GM04504 (cell line): ENCODE results near the gene RIGI.
"Not testable (repeated sequence)": the region's sequence is repeated elsewhere in the genome, so short reads cannot be mapped to it uniquely, and the experiment has no call there.

Source experiments
- DNase-seq: peaks from one replicate; pipeline ENCODE4 v3.0.0-alpha.2; 2012; ENCODE audit warnings: low read depth

The RIGI gene

DNA sequence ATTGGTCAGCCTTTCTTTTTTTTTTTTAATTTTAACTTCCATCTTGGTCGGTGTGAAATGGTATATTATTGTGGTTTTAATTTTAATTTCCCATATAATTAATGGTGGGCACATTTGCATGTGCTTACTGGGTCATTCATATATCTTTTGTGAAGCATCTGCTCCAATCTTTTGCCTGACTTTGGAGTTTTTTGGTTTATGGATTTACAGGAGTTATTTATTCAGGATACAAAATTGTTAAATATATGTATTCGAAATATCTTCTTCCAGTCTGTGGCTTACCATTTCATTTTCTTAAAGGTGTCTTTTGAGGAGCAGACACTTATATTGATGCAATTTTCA is 682 bp upstream of the RIGI start:
- no peak for DNase-seq

DNA sequence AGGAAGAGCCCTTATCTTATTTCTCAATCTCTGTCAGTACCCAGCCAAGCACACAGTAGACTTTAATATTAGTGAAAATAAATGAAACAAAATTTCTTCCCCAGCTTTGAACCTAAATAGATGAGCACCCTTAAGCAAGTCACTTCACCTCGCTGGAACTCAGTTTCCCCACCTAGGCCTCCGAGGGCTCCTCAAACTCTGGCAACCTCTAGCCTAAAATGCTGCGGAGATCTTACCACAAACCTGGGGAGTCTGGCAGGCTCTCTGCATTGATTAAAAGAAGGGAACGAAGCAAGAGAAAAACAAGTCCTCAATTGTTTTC is 326 bp downstream of the RIGI start:
- no peak for DNase-seq

DNA sequence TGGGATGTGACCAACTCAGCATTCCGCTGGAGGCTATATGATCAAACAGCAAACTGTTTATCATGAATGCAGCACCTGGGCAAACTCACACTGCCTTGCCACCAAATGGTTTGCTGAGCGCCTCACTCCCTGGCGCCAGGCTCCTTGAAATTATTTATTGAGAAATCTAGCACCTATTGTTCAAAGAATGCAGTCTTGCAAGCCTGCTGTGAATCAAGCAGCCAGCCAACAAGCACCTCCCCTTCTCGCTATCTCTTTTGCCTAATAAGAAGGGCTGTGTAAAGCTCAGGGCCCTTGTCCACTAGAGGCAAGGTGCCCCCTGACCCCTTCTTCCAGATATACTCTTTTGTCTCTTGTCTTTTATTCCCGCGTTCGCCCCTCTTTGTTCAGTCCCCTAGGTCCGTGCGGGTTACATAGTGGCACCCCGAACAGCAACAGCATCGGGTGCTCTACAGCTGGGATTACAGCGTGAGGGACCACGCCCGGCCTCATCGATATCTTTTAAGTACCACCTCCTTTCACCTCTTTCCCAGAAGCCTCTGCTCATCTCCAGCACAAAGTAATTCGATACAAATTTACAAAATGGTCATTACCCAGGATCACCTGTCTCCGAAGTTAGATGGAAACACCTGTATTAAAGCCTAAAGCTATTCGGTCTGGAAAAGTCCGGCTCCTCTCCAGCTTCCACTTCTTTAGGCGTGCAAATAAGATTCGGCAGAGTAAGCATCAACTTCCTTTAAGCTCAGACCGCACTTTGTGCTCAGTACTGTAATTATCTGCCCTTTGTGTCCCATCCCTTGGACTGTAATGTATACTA is 896 bp downstream of the RIGI start:
- no peak for DNase-seq

DNA sequence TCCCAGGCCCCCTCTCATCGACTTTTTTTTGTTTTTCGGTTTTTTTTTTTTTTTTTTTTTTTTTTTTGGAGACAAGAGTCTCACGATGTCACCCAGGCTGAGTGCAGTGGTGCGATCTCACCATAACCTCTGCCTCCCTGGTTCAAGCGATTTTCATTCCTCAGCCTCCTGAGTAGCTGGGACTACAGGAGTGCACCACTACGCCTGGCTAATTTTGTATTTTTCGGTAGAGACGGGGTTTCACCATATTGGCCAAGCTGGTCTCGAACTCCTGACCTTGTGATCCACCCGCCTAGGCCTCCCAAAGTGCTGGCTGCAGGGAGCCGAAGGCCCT is 1.5 kb downstream of the RIGI start:
- not testable (repeated sequence) for DNase-seq

DNA sequence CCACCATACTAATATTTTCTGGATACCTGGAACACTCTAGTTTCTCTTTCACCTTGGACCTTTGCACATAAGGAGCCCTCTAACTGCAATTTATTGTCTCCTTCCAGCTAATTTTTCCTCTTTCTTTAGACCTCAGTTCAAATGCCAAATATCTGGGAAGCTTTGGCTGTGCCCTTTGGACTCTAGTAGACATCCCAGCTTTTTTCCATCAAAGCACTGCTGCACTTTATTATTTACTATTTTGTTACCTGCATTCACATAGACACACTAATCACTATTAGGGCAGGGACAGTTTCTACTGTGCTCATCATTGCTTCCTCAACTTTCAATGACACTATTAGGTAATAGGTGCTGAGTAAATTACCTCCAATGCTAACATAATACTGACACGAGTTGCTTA is 2.1 kb downstream of the RIGI start:
- no peak for DNase-seq

DNA sequence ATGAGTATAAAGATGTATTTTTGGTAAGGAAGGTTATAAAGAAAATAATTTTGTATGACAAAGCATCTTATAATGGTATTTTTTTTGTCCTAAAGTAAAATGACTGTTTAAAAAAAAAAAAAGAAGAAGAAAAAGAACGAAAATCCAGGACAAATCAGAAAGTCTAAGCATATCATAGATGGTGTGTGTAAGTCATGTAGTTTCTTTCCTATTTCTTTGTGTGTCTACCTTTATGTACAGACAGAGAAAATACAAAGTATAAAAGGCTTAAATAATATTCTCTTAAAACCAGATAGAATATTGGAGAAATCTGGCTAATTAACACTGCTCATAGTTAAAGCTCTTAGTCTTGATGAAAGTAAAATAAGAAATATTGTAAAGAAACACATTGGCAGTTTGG is 7.7 kb downstream of the RIGI start:
- DNase-seq, result no peak

DNA sequence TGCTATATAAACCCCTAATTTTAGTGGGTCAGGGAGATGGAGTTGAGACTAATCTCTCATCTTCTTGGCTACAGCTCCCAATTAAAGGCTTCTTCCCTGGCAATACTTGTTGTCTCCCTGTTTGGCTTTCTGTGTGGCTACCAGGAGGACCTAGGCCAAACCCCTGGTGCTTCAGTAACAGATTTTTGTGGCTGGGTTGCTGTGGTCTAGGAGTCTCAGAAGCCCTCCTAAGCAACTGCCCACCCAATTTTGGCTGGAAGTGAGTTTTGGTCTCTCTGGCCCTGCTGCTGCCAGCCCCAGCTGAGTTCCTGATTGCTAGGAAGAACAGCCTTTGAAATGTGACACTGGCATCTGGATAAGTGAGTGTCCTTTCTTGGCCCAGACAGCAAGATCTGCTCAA is 9.8 kb downstream of the RIGI start:
- DNase-seq, result no peak

DNA sequence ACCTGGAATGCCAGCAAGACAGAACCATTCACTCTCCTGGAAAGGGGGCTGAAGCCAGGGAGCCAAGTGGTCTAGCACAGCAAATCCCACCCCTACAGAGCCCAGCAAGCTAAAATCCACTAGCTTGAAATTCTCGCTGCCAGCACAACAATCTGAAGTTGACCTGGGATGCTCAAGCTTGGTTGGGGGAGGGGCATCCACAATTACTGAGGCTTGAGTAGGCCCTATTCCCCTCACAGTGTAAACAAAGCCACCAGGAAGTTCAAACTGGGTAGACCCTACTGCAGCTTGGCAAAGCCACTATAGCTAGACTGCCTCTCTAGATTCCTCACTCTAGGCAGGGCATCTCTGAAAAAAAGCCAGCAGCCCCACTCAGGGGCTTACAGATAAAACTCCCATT is 17.3 kb downstream of the RIGI start:
- DNase-seq, result no peak

DNA sequence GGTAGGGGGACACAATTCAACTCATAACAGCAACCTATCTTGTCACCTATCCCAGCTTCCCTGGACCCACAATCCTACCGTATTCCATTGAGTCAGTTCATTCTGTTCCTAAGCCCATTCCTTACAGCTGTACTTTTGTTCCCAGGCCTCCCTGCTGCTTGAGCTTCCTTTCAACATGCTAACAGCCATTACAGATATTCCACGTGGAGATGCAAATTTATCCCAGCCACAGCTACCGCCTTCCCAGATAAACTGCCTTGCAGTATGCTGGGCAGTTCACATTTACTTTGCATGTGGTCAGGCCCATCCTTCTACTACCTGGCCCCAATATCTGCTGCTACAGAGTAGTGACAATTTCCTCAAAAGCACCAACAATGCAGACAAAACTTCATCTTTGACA is 23.0 kb downstream of the RIGI start:
- no peak for DNase-seq

DNA sequence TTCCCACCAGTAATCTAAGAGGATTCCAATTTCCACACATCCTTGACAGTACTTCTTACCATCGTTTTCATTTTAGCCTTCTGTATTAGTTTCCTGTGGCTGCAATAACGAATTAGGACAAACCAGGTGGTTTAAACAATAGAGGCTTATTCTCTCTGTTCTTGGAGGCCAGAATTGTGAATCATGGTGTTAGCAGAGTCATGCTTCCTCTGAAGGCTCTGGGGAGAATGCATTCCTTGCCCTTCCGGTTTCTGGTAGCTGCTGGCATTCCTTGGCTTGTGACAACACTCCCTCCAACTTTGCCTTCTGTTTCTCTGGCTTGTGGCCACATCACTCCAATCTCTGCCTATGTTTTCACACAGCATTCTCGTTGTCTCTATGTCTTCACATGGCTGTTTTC is 23.5 kb downstream of the RIGI start:
- no peak for DNase-seq

DNA sequence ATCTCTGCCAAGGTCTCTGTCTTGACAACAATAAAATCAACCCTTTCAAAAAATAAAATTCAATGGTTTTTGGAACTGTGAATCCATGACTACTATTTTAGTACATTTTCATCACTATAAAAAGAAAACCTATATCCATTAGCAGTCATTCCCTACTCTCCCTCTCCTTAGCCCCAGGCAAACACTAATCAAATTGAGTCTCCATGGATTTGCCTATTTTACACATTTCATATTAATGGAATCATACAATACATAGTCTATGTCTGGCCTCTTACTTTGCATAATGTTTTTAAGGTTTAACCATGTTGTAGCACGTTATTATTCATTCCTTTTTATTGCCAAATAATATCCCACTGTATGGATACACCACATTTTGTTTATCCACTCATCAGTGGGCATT is 24.1 kb downstream of the RIGI start:
- no peak for DNase-seq

DNA sequence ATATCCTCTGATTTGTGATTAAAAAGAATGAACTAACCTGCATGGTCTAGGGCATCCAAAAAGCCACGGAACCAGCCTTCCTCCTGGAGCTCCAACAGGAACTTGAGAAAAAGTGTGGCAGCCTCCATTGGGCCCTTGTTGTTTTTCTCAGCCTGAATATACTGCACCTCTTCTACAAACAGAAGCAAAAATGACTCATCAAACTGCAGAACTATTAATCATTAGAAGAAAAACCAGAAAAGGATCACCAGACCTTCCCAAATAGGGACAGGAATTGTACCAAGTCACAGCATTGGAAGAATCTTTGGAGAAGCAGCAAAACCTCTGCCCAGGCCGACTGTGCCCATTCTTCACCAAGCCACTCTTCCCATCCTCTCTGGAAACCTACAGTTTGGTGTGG is 25.2 kb downstream of the RIGI start:
- no peak for DNase-seq

DNA sequence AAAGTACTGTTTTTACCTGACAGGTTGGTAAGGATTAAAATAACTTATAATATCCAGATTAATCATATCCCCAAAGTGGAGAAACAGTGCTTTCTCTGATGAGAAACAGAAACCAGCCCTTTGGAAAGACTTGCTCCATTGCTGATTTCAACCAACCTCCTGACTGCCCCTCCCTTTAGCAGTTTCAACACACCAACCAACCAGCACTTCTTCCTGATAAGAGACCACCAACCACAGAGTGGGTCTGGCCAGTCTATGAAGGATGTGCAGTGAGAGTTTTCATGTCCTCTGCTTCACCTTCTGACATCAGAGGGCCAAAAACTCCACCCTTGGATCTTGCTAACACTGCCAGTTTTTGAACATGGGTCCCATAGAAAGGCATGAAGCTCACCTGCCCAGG is 28.1 kb downstream of the RIGI start:
- no peak for DNase-seq

DNA sequence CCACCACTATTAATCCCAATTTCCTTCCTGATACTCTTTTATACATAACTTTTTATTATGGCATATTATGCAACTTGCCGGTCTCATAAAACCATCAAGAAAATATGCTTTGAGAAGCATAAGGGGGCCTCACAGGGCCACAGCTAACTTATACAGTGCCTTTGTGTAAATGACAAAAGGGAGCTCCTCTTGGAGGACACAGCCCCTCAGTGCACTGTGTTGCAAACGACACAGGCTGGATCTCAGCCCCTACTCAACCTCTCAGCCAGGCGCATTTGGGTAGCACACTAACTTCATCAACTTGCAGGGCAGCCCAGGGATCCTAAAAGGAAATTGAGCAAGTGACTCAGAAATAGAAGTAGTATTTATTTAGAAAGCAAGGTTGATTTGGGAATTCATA is 35.4 kb downstream of the RIGI start:
- no peak for DNase-seq

DNA sequence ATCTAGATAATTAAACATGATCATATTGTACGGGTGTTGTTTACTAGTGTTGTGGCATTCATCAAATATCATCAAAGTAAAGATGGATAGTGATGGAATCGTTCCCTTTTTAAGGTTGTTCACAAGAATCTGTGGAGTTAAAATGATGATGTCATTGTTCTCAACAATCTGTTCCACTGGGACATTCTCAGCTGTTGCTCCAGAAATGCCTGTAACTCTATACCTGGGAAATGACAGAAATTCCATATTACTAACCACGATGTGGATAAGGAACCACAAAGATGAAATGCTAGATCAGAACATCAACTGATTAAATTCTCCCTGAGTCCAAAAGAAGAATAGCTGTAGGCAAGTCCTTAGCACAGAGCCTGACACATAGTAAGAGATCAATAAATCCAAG is 38.0 kb downstream of the RIGI start:
- no peak for DNase-seq

DNA sequence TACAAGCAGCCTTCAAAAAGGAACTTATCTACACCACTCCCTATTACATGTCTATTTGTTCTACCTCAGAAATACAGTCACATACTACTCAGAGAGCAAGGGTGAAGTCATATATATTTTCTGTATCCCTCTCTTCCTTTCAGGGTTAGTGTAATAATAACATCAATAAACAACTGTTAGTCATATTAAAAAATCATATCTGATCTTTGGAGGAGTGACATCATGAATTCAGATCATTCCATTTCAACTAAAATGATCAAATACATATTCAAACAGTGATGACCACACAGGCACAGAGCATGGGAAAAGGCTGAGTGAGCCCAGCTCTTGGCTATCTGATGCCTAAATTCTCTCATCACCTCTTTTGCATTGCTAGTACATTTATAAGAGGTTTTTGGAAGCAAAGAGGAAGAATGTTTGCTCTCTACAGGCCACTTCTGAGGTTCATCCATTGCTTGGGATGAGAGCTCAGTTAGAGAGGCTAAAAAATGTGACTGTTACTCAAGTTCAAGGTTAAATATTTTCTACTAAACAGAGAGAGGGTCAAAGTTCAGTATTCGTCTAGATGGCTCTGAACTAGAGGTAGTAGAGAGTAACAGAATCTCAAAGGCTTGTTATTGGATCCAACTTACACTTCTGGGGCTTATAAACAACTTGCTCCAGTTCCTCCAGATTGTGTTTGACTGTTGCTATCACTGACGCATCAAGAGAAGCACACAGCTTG is 39.0 kb downstream of the RIGI start:
- DNase-seq, result no peak

DNA sequence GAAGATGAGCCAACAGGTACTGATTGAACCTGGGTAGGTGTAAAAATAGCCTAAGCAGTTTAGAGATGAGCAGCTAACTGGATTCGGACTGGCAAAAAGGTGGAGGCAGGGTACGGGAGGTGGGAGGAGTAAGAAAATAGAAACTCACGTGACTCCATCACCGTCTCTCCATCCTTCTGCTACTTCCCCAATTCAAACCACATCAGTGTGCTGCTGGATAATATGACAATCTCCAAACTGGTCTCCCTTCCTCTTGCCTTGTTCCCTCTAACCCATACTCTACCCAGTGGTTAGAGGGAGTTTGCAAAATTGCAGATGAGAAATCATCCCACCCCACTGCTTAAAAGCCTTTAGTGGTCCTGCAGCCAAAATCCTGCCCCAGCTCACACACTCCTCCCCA is 42.7 kb downstream of the RIGI start:
- DNase-seq, result no peak
